GM18511 (cell line): Measurements from ENCODE around the gene TUBA3E.
"Not testable (repeated sequence)": the region's sequence is repeated elsewhere in the genome, so short reads cannot be mapped to it uniquely, and the experiment has no call there.

Experiments used
- ATAC-seq: cut with Tn5 transposase; IDR thresholded peaks from one replicate; pipeline ENCODE4 v1.9.1; 2021; ENCODE audit warnings: mild to moderate bottlenecking, moderate library complexity; ENCODE audit not compliant: unreplicated experiment

TUBA3E gene

GRCh38 chr2:130150181-130151144, 47.8 kb downstream of the TUBA3E start:
- ATAC-seq: no peak

DNA sequence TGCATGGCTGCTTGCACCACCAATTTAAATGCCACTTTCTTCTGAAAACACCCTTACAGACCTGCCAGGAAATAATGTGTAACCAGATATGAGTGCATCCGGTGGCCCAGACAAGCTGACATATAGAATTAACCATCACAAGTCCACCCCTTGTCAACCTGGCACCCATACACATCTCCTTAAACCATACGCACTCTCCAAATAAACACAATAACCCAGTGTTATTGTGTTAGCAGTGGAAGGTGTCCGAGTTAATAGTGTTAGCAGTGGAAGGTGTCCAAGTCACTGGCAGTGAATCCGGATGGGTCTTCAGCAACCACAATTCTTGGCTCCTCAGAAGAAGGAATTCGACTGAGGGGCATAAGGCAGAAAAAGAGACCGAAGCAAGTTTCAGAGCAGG, 49.7 kb downstream of the TUBA3E start:
- not testable (repeated sequence) for ATAC-seq

DNA sequence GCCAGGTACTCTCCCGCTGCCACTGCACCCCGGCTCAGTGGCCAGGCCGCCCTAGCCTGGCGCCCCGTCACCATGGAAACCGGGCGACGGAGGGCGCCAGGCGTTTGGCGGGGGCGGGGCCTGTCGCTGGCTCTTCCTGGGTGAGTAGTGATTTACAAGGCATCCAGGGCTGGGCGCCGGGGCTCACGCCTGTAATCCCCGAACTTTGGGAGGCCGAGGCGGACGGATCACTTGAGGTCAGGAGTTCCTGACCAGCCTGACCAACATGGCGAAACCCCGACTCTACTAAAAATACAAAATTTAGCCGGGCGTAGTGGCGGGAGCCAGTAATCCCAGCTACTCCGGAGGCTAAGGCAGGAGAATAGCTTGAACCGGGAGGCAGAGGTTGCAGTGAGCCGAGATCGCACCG, 53.2 kb downstream of the TUBA3E start, which contains the start of gene CCDC74B:
Gene CCDC74B (minus strand): TSS at position 107 of the 409 bp plus-strand sequence. CDS start 116 bp downstream, outside the sequence.
- peak; percentile 93 for ATAC-seq

DNA sequence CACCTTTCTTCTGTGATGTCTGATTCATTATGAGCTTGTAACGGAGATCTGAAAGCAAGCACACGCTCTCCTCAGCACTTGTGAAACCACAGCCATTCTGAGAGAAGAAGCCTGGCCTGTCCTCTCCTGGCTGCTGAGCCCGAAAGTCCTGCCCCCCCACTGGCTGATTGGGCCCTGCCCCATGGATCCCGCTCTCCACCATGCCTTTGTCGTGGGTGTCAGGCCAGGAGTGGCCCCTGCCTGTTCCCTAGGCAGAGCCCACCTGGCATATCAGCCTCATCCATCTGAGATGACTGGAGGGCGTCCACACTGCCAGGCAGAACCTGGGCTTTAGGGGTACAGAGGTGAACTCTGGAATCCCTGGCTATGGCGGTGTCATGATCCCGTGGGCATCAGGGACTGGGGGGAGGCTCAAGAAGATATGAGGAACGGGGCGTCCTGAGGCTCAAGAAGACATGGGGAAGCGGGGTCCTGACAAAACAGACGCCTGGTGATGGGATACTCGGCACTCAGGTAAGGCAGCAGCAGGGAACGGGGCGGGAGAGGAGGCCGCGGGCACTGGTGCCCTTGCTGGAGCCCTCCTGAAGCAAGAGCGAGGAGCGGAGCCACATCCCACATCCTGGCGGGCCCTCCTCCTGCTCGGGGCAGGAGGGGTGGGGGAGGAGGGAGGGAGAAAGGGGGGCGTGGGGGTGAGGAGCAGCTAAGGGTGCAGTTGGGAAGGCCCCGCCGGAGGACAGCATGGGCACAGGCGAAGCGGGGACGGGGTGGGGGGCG, 54.8 kb downstream of the TUBA3E start:
- peak; percentile 40 for ATAC-seq

DNA sequence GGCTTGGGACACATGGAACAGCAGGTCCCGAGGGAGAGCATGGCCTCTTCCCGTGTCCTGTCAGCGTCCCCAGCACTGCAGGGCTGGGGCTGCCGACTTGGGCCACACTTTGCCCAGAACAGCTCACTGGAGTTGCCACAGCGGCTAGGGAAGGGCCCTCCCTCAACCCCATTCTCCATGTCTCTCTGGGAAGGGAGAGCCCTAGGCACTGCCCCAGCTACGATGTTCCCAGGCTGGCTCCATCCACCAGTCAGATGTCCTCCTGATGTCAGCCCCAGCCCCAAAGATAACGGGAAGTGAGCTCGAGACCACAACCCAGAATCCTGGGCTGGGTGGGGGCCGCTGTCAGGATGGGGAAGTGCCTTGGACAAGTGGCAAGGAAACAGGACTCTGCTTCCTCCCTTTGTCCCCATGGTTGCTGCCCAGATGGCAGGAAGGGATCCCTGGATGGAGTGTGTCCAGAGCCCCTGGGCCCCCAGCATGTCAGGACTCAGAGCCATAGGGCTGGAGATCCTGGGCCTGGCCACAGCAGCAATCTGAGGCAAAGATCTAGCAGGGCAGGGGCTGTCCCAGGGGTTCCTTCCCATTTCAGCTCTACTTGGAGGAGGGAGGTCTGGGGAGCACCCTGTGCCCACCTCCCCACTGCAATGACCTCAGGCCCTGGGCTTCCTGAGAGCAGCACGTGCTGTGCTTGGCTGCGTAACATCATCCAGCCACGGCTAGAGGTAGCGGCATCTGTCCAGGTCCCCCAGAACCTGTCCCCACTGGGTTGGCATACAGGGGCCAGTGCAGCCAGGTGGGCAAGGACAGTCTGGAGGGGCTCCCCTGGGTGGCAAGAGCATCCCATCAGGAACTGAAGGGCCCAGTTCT, 55.6 kb downstream of the TUBA3E start:
- not testable (repeated sequence) for ATAC-seq
